A549 (cell line): ENCODE results near the gene ZBTB44. TPM values are rescaled to one million over a fixed set of nuclear protein-coding genes. Genes with fewer than 3 reads are reported as not detected.

Experiments
- ATAC-seq, 2 experiments: fragments of 200-7000 bp in 1 of 2; fragments of >200 bp in 1 of 2; cut with Nextera tagmentation in 1 of 2; cut with Tn5 transposase in 1 of 2; 3 replicates each; pipeline versions ENCODE4 v1.8.0 to v1.9.1; 2018 to 2020; ENCODE audit warnings: mild to moderate bottlenecking in 1 of 2, moderate library complexity in 1 of 2
- CTCF ChIA-PET: fragments of 300-600 bp; sonication (Branson Sonifier 250); formaldehyde crosslinking; extraction: SDS; loops from one replicate; lab custom pipeline; 2021; ENCODE audit warnings: antibody characterized with exemption, inconsistent platforms; lab: Yijun Ruan, JAX
- POLR2A ChIA-PET: fragments of 350-600 bp; formaldehyde crosslinking; extraction: SDS; loops from one replicate; lab custom pipeline; 2021; ENCODE audit warnings: antibody characterized with exemption, inconsistent platforms; lab: Yijun Ruan, JAX
- DNase-seq, 2 experiments: peaks; one replicate each; pipeline versions ENCODE4 v3.0.0 to v3.0.0-alpha.2; 2011 to 2016; ENCODE audit warnings: low read depth in 1 of 2, low spot score in 1 of 2
- FAIRE-seq: peaks from 2 replicates; lab custom pipeline; 2011; peaks lifted over from hg19 to GRCh38; lab: Jason Lieb, UNC
- H3K27ac ChIP-seq, 2 experiments: fragments of >200 bp; sonication (Bioruptor Twin); formaldehyde crosslinking; 3 replicates each; pipeline ENCODE4 v1.5.1; 2016 to 2017
- H3K4me1 ChIP-seq: fragments of >200 bp; sonication (Bioruptor Twin); formaldehyde crosslinking; 3 replicates; pipeline ENCODE4 v1.6.1; 2016
- H3K4me2 ChIP-seq: fragments of >200 bp; sonication (Bioruptor Twin); formaldehyde crosslinking; 3 replicates; pipeline ENCODE4 v1.6.1; 2016
- H3K4me3 ChIP-seq: fragments of >200 bp; sonication (Bioruptor Twin); formaldehyde crosslinking; 3 replicates; pipeline ENCODE4 v1.5.1; 2016
- H3K9me3 ChIP-seq: fragments of >200 bp; sonication (Bioruptor Twin); formaldehyde crosslinking; 3 replicates; pipeline ENCODE4 v1.6.1; 2016
- BHLHE40 ChIP-seq: IDR thresholded peaks from 2 replicates; pipeline ENCODE4 v1.6.1; 2012; ENCODE audit warnings: low read depth, low read length, inconsistent platforms
- CBX2 ChIP-seq: fragments of 200-600 bp; sonication (generic); IDR thresholded peaks from 2 replicates; pipeline ENCODE4 v1.6.1; 2016; ENCODE audit warnings: low read depth, mild to moderate bottlenecking, borderline replicate concordance
- CHD2 ChIP-seq: fragments of 150-350 bp; IDR thresholded peaks from 2 replicates; pipeline ENCODE4 v1.6.1; 2014; ENCODE audit warnings: low read length; ENCODE audit not compliant: partially characterized antibody
- CTCF ChIP-seq: fragments of >200 bp; sonication (Bioruptor Twin); formaldehyde crosslinking; IDR thresholded peaks from 3 replicates; pipeline ENCODE4 v1.5.1; 2016
- EHF ChIP-seq: fragments of 250-450 bp; sonication (Bioruptor Pico); IDR thresholded peaks from 2 replicates; pipeline ENCODE4 v1.5.0; 2020; ENCODE audit warnings: mild to moderate bottlenecking
- ELK1 ChIP-seq: fragments of 150-350 bp; IDR thresholded peaks from 2 replicates; pipeline ENCODE4 v1.6.1; 2014; ENCODE audit warnings: low read depth, mild to moderate bottlenecking, low read length
- ESRRA ChIP-seq: fragments of 150-350 bp; IDR thresholded peaks from 2 replicates; pipeline ENCODE4 v1.6.1; 2014; ENCODE audit warnings: mild to moderate bottlenecking, low read length, borderline replicate concordance
- HEYL ChIP-seq: fragments of 250-450 bp; sonication (Bioruptor Pico); IDR thresholded peaks from 2 replicates; pipeline ENCODE4 v1.8.0; 2021; ENCODE audit warnings: mild to moderate bottlenecking, moderate library complexity
- HOXB13 ChIP-seq: fragments of 250-450 bp; sonication (Bioruptor Pico); IDR thresholded peaks from 2 replicates; pipeline ENCODE4 v1.5.0; 2020; ENCODE audit warnings: low read depth, mild to moderate bottlenecking, moderate library complexity
- HOXB5 ChIP-seq: fragments of 250-450 bp; sonication (Bioruptor Pico); IDR thresholded peaks from 2 replicates; pipeline ENCODE4 v1.5.0; 2020; ENCODE audit warnings: mild to moderate bottlenecking, moderate library complexity
- JUNB ChIP-seq: fragments of >200 bp; sonication (Bioruptor Twin); formaldehyde crosslinking; IDR thresholded peaks from 2 replicates; pipeline ENCODE4 v1.6.1; 2016
- KDM5A ChIP-seq: fragments of 200-600 bp; sonication (generic); IDR thresholded peaks from 2 replicates; pipeline ENCODE4 v1.6.1; 2016; ENCODE audit warnings: antibody characterized with exemption, mild to moderate bottlenecking
- NFE2L2 ChIP-seq: fragments of 150-350 bp; conservative IDR thresholded peaks from 2 replicates; pipeline ENCODE4 v1.6.1; 2014; ENCODE audit warnings: low read length
- NR3C1 ChIP-seq: fragments of >200 bp; sonication (Bioruptor Twin); formaldehyde crosslinking; IDR thresholded peaks from 3 replicates; pipeline ENCODE4 v1.6.1; 2017
- RFX5 ChIP-seq: fragments of 450-650 bp; IDR thresholded peaks from 2 replicates; pipeline ENCODE4 v1.7.1; 2014; ENCODE audit warnings: antibody characterized with exemption, mild to moderate bottlenecking, moderate library complexity
- ZFP36 ChIP-seq: fragments of 450-650 bp; IDR thresholded peaks from 2 replicates; pipeline ENCODE4 v1.6.1; 2014; ENCODE audit warnings: borderline replicate concordance; ENCODE audit not compliant: partially characterized antibody
- ZSCAN20 ChIP-seq: fragments of 250-450 bp; sonication (Bioruptor Pico); IDR thresholded peaks from 2 replicates; pipeline ENCODE4 v1.8.0; 2022; ENCODE audit warnings: mild to moderate bottlenecking, moderate library complexity
- WGBS: methylation state at CpG from one replicate; pipeline ENCODE4 v1.1.6; 2017; ENCODE audit errors: missing lambda C conversion rate; 5-methylcytosine and 5-hydroxymethylcytosine counted together
- polyA plus RNA-seq, 4 experiments: library from polyadenylated mRNA; depleted of rRNA in 3 of 4; stranded (reverse); fragments of >200 nt; fragmentation: RNase III in 1 of 4; extraction: RNeasy Plus Mini Kit Qiagen cat#74134 plus additional on column Dnase treatment in 1 of 4; gene quantifications; 2 replicates in 3 of 4; 3 replicates in 1 of 4; pipeline ENCODE4 v1.2.3, GENCODE V29; 2011 to 2017
- TF ChIP-seq, protein P1 (sequence below): fragments of 450-650 bp; IDR thresholded peaks from 2 replicates; pipeline ENCODE4 v1.6.1; 2014; ENCODE audit warnings: antibody characterized with exemption
- TF ChIP-seq, protein P2 (sequence below): IDR thresholded peaks from 2 replicates; pipeline ENCODE4 v1.6.1; 2012

Gene ZBTB44
- polyA plus RNA-seq, 2 of the 4 experiments (the other 2 are of a cell fraction) = 6.7 to 16.1 TPM

GRCh38 chr11:130206141-130206540, 108.6 kb downstream of the ZBTB44 start:
- ChIA-PET POLR2A (no interaction called here), CTCF (interaction anchor here (1.1 to 1.3 kb wide), 2 partner anchors 225 to 226 kb away, joined by 3 read pairs; no protein-coding TSS in a partner anchor)
- Histone ChIP-seq H3K27ac (no peak overlapping the region), H3K9me3 (no peaks in the 10 kb centered on the region), H3K4me1 (no peaks in the 10 kb centered on the region), H3K4me2 (no peak overlapping the region), H3K4me3 (no peak overlapping the region)
- FAIRE-seq = no peak
- 77% methylated on average over 19 of the region's 22 CpGs for WGBS
- no peak for DNase-seq
- TF ChIP-seq RFX5 = no peak
- ATAC-seq = no peak

- CTCF ChIA-PET = interaction anchor here (1.4 kb wide), 1 partner anchor 8 kb away, joined by 4 read pairs; no protein-coding TSS in a partner anchor
- Histone ChIP-seq H3K27ac (no peak overlapping the region), H3K4me3 (no peak overlapping the region), H3K4me2 (no peak overlapping the region), H3K9me3 (no peaks in the 10 kb centered on the region), H3K4me1 (no peaks in the 10 kb centered on the region)
- TF ChIP-seq NFE2L2 (no peak), CBX2 (no peak), ESRRA (no peak), EHF (CRISPR knock-in tag) (no peak), ZSCAN20 (no peak), HOXB5 (CRISPR knock-in tag) (no peak), CTCF (no peak)
- TF ChIP-seq, protein P1, sequence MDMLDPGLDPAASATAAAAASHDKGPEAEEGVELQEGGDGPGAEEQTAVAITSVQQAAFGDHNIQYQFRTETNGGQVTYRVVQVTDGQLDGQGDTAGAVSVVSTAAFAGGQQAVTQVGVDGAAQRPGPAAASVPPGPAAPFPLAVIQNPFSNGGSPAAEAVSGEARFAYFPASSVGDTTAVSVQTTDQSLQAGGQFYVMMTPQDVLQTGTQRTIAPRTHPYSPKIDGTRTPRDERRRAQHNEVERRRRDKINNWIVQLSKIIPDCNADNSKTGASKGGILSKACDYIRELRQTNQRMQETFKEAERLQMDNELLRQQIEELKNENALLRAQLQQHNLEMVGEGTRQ = no peak
- POLR2A ChIA-PET = no interaction called here
- 73% methylated on average over 10 of the region's 11 CpGs for WGBS
- ATAC-seq = no peak
- FAIRE-seq = no peak
- DNase-seq = no peak
Observed at GRCh38 chr11:130204703-130205095, 110.0 kb downstream of the ZBTB44 start.

DNA sequence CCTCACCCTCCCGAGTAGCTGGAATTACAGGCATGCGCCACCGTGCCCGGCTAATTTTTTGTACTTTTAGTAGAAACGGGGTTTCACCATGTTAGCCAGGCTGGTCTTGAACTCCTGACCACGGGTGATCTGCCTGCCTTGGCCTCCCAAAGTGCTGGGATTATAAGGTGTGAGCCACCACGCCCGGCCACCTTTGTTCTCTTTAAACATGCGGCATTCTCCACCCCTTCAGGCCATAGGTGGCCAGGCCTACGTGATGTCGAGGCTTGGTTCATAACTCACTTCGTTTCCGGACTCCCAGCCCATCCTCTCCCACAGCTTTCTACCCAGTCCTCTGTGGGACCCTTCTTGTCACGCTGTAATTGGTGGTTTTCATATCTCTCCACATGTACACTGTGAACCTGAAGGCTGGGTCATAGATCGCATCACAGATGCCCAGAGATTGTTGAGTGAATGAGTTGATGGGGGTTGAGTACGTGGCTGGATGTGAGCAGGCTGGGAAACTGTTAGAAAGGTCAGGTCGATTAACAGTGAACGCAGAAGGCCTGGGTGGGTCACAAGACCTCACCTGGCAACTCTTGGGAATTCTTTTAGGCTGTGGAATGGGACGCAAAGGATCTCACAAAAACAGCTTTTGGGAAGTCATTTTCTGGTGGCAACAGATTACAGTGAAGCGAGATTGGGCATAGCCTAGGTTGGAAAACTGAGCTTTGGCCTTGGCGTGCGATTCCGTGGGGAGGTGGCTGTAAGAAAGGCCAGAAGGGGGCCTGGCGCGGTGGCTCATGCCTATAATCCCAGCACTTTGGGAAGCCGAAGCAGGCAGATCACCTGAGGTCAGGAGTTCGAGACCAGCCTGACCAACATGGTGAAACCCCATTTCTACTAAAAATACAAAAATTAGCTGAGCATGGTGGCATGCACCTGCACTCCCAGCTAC, 110.7 kb downstream of the ZBTB44 start:
- H3K27ac ChIP-seq = no peak overlapping the region
- FAIRE-seq (no peak), DNase-seq (no peak), ATAC-seq (no peak)
- H3K4me1 ChIP-seq = no peaks in the 10 kb centered on the region
- H3K4me3 ChIP-seq = no peak overlapping the region
- WGBS = 85% methylated on average over 26 of the region's 27 CpGs
- TF ChIP-seq ELK1 = no peak
- no peak for TF ChIP-seq BHLHE40
- no peak for TF ChIP-seq EHF (CRISPR knock-in tag)
- TF ChIP-seq KDM5A = no peak
- no peak for TF ChIP-seq HOXB13
- no peak for TF ChIP-seq JUNB
- no peak for TF ChIP-seq ZFP36
- TF ChIP-seq HEYL (CRISPR knock-in tag) = no peak
- TF ChIP-seq, protein P2, sequence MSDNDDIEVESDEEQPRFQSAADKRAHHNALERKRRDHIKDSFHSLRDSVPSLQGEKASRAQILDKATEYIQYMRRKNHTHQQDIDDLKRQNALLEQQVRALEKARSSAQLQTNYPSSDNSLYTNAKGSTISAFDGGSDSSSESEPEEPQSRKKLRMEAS = no peak
- no peak for TF ChIP-seq NR3C1
- TF ChIP-seq NFE2L2 = no peak
- no peak for TF ChIP-seq CHD2
- POLR2A ChIA-PET = no interaction called here
- H3K4me2 ChIP-seq = no peak overlapping the region
- no peaks in the 10 kb centered on the region for H3K9me3 ChIP-seq
- CTCF ChIA-PET = interaction anchor here (1.4 to 1.8 kb wide), 2 partner anchors 8 to 10 kb away, joined by 4 read pairs; no protein-coding TSS in a partner anchor
